OCI-LY7 (cell line): Measurements from ENCODE around the gene RAD50.

Experiments
- EZH2phosphoT487 ChIP-seq: fragments of 200-600 bp; sonication (generic); IDR thresholded peaks from 2 replicates; pipeline ENCODE4 v1.6.1; 2018; ENCODE audit warnings: low read depth, borderline replicate concordance, mild to moderate bottlenecking, mixed run types, antibody characterized with exemption, low read length, moderate library complexity, mixed read lengths
- TF ChIP-seq, protein P1 (sequence below): fragments of 200-600 bp; sonication (generic); conservative IDR thresholded peaks from 2 replicates; pipeline ENCODE4 v1.5.1; 2014; ENCODE audit warnings: mild to moderate bottlenecking, antibody characterized with exemption, low read length, moderate library complexity, mixed read lengths

DNA sequence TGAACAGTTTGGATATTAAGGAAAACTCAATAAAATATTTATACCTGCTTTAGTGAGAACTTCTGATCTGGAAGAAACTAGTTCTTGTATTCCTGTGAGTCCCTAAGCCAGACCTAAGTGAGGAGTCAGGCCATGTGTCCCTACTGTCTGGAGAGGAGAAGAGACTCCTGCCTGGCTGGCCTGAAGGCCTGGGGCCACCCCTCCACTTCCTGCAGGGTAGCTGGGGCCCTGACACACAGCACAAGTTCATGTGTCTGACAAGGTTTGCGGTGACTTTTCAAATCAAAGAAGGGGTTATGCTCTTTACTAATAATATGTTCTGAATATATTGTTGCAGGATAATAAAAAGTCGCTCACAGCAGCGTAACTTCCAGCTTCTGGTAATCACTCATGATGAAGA, 85.1 kb downstream of the RAD50 start:
- TF ChIP-seq, protein P1, sequence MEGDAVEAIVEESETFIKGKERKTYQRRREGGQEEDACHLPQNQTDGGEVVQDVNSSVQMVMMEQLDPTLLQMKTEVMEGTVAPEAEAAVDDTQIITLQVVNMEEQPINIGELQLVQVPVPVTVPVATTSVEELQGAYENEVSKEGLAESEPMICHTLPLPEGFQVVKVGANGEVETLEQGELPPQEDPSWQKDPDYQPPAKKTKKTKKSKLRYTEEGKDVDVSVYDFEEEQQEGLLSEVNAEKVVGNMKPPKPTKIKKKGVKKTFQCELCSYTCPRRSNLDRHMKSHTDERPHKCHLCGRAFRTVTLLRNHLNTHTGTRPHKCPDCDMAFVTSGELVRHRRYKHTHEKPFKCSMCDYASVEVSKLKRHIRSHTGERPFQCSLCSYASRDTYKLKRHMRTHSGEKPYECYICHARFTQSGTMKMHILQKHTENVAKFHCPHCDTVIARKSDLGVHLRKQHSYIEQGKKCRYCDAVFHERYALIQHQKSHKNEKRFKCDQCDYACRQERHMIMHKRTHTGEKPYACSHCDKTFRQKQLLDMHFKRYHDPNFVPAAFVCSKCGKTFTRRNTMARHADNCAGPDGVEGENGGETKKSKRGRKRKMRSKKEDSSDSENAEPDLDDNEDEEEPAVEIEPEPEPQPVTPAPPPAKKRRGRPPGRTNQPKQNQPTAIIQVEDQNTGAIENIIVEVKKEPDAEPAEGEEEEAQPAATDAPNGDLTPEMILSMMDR, result no peak
- no peak for TF ChIP-seq EZH2phosphoT487
